HepG2 (cell line): ENCODE data around the gene DGAT2. TPM values are rescaled to one million over a fixed set of nuclear protein-coding genes. Genes with fewer than 3 reads are reported as not detected.
A peak's percentile ranks its signal among the peaks of the same experiment; 100 is the strongest.

ENCODE experiments used
- AGO2 ChIP-seq: fragments of 200-400 bp; formaldehyde crosslinking; optimal IDR thresholded peaks from 2 replicates; pipeline ENCODE3; 2017; ENCODE audit warnings: mild to moderate bottlenecking, low read depth, low read length, moderate library complexity
- GZF1 ChIP-seq: sonication (generic); formaldehyde crosslinking; IDR thresholded peaks from 2 replicates; pipeline ENCODE4 v1.5.1; 2020; ENCODE audit warnings: mild to moderate bottlenecking, missing genetic modification reagents
- KDM4B ChIP-seq: sonication (generic); formaldehyde crosslinking; IDR thresholded peaks from 2 replicates; pipeline ENCODE4 v1.4.0; 2020; ENCODE audit warnings: missing genetic modification reagents
- MBD4 ChIP-seq: IDR thresholded peaks from 2 replicates; pipeline ENCODE4 v1.6.1; 2012; ENCODE audit warnings: low read length, inconsistent platforms, borderline replicate concordance
- MTA1 ChIP-seq: sonication (generic); formaldehyde crosslinking; IDR thresholded peaks from 2 replicates; pipeline ENCODE4 v1.4.0; 2020; ENCODE audit warnings: missing genetic modification reagents, mild to moderate bottlenecking, borderline replicate concordance
- NCOA1 ChIP-seq: sonication (generic); formaldehyde crosslinking; IDR thresholded peaks from 2 replicates; pipeline ENCODE4 v1.9.0; 2021; ENCODE audit warnings: missing genetic modification reagents
- NCOA2 ChIP-seq: sonication (generic); formaldehyde crosslinking; IDR thresholded peaks from 2 replicates; pipeline ENCODE4 v1.8.0; 2022; ENCODE audit warnings: inconsistent platforms
- NR2C2 ChIP-seq: sonication (generic); formaldehyde crosslinking; IDR thresholded peaks from 2 replicates; pipeline ENCODE4 v1.4.0; 2020; ENCODE audit warnings: missing genetic modification reagents, mild to moderate bottlenecking, moderate library complexity, borderline replicate concordance
- SIN3B ChIP-seq: fragments of 150-350 bp; IDR thresholded peaks from 2 replicates; pipeline ENCODE4 v1.6.1; 2014; ENCODE audit warnings: low read length
- SSRP1 ChIP-seq: IDR thresholded peaks from 2 replicates; pipeline ENCODE4 v1.6.1; 2016; ENCODE audit warnings: control low read depth
- TBX3 ChIP-seq: fragments of 450-650 bp; IDR thresholded peaks from 2 replicates; pipeline ENCODE4 v1.6.1; 2017; ENCODE audit warnings: antibody characterized with exemption, mild to moderate bottlenecking, inconsistent platforms, borderline replicate concordance
- ZBTB7B ChIP-seq: sonication (generic); formaldehyde crosslinking; IDR thresholded peaks from 2 replicates; pipeline ENCODE4 v1.4.0; 2020; ENCODE audit warnings: missing genetic modification reagents
- ZNF143 ChIP-seq: sonication (generic); formaldehyde crosslinking; IDR thresholded peaks from 2 replicates; pipeline ENCODE4 v1.4.0; 2020; ENCODE audit warnings: missing genetic modification reagents
- ZNF292 ChIP-seq: sonication (generic); formaldehyde crosslinking; IDR thresholded peaks from 2 replicates; pipeline ENCODE4 v1.8.1; 2022; ENCODE audit warnings: mild to moderate bottlenecking, low read depth, missing genetic modification reagents, borderline replicate concordance
- ZNF761 ChIP-seq: sonication (generic); formaldehyde crosslinking; conservative IDR thresholded peaks from 2 replicates; pipeline ENCODE4 v1.4.0; 2020; ENCODE audit warnings: mild to moderate bottlenecking, missing genetic modification reagents
- polyA plus RNA-seq, 8 experiments: library from polyadenylated mRNA; depleted of rRNA in 3 of 8; stranded (reverse) in 7 of 8; unstranded in 1 of 8; fragments of >200 nt; fragmentation: Illumina TruSeq in 4 of 8; extraction: Trizol in 4 of 8; gene quantifications; 2 replicates each; pipeline versions ENCODE4 v1.2.1 to v1.2.3, GENCODE V29; 2011 to 2016; ENCODE audit warnings: low read depth in 4 of 8, missing spikeins in 1 of 8, mixed read lengths in 1 of 8; ENCODE audit not compliant: insufficient read depth in 1 of 8
- total RNA-seq, 5 experiments: library from RNA; depleted of rRNA; stranded (reverse); fragments of >200 nt; fragmentation: Illumina TruSeq; extraction: Trizol; gene quantifications; 2 replicates each; pipeline ENCODE4 v1.2.3, GENCODE V29; 2016; ENCODE audit warnings: low read depth in 1 of 5
- TF ChIP-seq, protein P1 (sequence below): sonication (generic); formaldehyde crosslinking; IDR thresholded peaks from 2 replicates; pipeline ENCODE4 v1.5.1; 2020; ENCODE audit warnings: mild to moderate bottlenecking, missing genetic modification reagents, borderline replicate concordance
- TF ChIP-seq, protein P2 (sequence below): sonication (generic); formaldehyde crosslinking; IDR thresholded peaks from 2 replicates; pipeline ENCODE4 v1.4.0; 2020; ENCODE audit warnings: mild to moderate bottlenecking, missing genetic modification reagents
- TF ChIP-seq, protein P3 (sequence below): sonication (generic); formaldehyde crosslinking; IDR thresholded peaks from 2 replicates; pipeline ENCODE4 v1.5.0; 2020; ENCODE audit warnings: missing genetic modification reagents
- TF ChIP-seq, protein P4 (sequence below): sonication (generic); formaldehyde crosslinking; IDR thresholded peaks from 2 replicates; pipeline ENCODE4 v1.5.1; 2020; ENCODE audit warnings: mild to moderate bottlenecking, missing genetic modification reagents, moderate library complexity

The DGAT2 gene
- total and polyA plus RNA-seq, 2 of the 13 experiments (the other 11 are each of a cell fraction or from before 2014, with no cell fraction given) = 39.0 to 65.6 TPM

DNA sequence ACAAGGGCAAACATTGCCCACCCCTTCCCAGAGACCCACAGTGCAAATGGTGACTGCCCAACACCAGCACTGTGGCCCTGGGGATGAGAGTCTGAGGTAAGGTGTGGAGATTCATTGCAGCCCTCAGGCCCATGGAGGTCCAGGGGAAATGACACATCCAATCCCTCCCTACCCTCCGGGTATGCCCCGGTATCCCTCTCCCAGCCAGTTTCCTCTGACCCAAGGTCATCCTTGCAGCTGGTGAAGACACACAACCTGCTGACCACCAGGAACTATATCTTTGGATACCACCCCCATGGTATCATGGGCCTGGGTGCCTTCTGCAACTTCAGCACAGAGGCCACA lies 27.5 kb downstream of the DGAT2 start (continued):
- TF ChIP-seq, protein P1, sequence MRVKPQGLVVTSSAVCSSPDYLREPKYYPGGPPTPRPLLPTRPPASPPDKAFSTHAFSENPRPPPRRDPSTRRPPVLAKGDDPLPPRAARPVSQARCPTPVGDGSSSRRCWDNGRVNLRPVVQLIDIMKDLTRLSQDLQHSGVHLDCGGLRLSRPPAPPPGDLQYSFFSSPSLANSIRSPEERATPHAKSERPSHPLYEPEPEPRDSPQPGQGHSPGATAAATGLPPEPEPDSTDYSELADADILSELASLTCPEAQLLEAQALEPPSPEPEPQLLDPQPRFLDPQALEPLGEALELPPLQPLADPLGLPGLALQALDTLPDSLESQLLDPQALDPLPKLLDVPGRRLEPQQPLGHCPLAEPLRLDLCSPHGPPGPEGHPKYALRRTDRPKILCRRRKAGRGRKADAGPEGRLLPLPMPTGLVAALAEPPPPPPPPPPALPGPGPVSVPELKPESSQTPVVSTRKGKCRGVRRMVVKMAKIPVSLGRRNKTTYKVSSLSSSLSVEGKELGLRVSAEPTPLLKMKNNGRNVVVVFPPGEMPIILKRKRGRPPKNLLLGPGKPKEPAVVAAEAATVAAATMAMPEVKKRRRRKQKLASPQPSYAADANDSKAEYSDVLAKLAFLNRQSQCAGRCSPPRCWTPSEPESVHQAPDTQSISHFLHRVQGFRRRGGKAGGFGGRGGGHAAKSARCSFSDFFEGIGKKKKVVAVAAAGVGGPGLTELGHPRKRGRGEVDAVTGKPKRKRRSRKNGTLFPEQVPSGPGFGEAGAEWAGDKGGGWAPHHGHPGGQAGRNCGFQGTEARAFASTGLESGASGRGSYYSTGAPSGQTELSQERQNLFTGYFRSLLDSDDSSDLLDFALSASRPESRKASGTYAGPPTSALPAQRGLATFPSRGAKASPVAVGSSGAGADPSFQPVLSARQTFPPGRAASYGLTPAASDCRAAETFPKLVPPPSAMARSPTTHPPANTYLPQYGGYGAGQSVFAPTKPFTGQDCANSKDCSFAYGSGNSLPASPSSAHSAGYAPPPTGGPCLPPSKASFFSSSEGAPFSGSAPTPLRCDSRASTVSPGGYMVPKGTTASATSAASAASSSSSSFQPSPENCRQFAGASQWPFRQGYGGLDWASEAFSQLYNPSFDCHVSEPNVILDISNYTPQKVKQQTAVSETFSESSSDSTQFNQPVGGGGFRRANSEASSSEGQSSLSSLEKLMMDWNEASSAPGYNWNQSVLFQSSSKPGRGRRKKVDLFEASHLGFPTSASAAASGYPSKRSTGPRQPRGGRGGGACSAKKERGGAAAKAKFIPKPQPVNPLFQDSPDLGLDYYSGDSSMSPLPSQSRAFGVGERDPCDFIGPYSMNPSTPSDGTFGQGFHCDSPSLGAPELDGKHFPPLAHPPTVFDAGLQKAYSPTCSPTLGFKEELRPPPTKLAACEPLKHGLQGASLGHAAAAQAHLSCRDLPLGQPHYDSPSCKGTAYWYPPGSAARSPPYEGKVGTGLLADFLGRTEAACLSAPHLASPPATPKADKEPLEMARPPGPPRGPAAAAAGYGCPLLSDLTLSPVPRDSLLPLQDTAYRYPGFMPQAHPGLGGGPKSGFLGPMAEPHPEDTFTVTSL = no peak
- TF ChIP-seq NCOA1 (CRISPR knock-in tag) (0 out of 2 replicates have a peak, but pooled peaks have one; percentile 89), ZBTB7B (0 out of 2 replicates have a peak, but pooled peaks have one; percentile 39), NCOA2 (CRISPR knock-in tag) (no peak; the same call in 1 of the 2 replicates), MTA1 (peak; percentile 40; the same call in 1 of the 2 replicates), ZNF292 (CRISPR knock-in tag) (peak; percentile 10; the same call in 1 of the 2 replicates), SIN3B (no peak), MBD4 (no peak), ZNF761 (CRISPR knock-in tag) (0 out of 2 replicates have a peak, but pooled peaks have one; percentile 64), TBX3 (no peak), AGO2 (no peak), KDM4B (CRISPR knock-in tag) (no peak), NR2C2 (CRISPR knock-in tag) (0 out of 2 replicates have a peak, but pooled peaks have one; percentile 12), SSRP1 (CRISPR knock-in tag) (0 out of 2 replicates have a peak, but pooled peaks have one; percentile 9), GZF1 (CRISPR knock-in tag) (peak; percentile 2; the same call in 1 of the 2 replicates), ZNF143 (CRISPR knock-in tag) (no peak)
- TF ChIP-seq, protein P2, sequence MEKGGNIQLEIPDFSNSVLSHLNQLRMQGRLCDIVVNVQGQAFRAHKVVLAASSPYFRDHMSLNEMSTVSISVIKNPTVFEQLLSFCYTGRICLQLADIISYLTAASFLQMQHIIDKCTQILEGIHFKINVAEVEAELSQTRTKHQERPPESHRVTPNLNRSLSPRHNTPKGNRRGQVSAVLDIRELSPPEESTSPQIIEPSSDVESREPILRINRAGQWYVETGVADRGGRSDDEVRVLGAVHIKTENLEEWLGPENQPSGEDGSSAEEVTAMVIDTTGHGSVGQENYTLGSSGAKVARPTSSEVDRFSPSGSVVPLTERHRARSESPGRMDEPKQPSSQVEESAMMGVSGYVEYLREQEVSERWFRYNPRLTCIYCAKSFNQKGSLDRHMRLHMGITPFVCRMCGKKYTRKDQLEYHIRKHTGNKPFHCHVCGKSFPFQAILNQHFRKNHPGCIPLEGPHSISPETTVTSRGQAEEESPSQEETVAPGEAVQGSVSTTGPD (CRISPR knock-in tag) = no peak
- TF ChIP-seq, protein P3, sequence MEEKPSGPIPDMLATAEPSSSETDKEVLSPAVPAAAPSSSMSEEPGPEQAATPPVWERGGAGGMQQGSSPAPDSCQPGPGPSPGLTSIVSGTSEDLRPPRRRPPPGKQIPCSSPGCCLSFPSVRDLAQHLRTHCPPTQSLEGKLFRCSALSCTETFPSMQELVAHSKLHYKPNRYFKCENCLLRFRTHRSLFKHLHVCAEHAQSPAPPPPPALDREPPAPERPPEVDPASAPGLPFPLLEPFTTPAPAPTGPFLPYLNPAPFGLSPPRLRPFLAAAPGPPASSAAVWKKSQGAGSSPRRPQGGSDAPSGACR (CRISPR knock-in tag) = 0 out of 2 replicates have a peak, but pooled peaks have one; percentile 27
- TF ChIP-seq, protein P4, sequence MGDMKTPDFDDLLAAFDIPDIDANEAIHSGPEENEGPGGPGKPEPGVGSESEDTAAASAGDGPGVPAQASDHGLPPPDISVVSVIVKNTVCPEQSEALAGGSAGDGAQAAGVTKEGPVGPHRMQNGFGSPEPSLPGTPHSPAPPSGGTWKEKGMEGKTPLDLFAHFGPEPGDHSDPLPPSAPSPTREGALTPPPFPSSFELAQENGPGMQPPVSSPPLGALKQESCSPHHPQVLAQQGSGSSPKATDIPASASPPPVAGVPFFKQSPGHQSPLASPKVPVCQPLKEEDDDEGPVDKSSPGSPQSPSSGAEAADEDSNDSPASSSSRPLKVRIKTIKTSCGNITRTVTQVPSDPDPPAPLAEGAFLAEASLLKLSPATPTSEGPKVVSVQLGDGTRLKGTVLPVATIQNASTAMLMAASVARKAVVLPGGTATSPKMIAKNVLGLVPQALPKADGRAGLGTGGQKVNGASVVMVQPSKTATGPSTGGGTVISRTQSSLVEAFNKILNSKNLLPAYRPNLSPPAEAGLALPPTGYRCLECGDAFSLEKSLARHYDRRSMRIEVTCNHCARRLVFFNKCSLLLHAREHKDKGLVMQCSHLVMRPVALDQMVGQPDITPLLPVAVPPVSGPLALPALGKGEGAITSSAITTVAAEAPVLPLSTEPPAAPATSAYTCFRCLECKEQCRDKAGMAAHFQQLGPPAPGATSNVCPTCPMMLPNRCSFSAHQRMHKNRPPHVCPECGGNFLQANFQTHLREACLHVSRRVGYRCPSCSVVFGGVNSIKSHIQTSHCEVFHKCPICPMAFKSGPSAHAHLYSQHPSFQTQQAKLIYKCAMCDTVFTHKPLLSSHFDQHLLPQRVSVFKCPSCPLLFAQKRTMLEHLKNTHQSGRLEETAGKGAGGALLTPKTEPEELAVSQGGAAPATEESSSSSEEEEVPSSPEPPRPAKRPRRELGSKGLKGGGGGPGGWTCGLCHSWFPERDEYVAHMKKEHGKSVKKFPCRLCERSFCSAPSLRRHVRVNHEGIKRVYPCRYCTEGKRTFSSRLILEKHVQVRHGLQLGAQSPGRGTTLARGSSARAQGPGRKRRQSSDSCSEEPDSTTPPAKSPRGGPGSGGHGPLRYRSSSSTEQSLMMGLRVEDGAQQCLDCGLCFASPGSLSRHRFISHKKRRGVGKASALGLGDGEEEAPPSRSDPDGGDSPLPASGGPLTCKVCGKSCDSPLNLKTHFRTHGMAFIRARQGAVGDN (CRISPR knock-in tag) = peak; percentile 37; the same call in 1 of the 2 replicates
